Measurements from ENCODE around the gene PES1.
"Not testable (repeated sequence)": the region's sequence is repeated elsewhere in the genome, so short reads cannot be mapped to it uniquely, and the experiment has no call there.

PES1 gene

GRCh38 chr22:30551813-30552212, 39.9 kb downstream of the PES1 start:
- not testable (repeated sequence) for DNase-seq

GRCh38 chr22:30547188-30547587, 44.5 kb downstream of the PES1 start:
- no peak for DNase-seq

- DNase-seq, result no peak
Measured at GRCh38 chr22:30546616-30547015, 45.1 kb downstream of the PES1 start, which contains the start of gene SEC14L6. TSS of gene SEC14L6 (minus strand) at chr22:30546741. CDS start at chr22:30546682, 59 bp downstream.

GRCh38 chr22:30542811-30543188, 48.9 kb downstream of the PES1 start:
- DNase-seq, result no peak

- no peak for DNase-seq
Measured at GRCh38 chr22:30541961-30542810, 49.5 kb downstream of the PES1 start.

- not testable (repeated sequence) for DNase-seq
Measured at GRCh38 chr22:30541511-30541910, 50.2 kb downstream of the PES1 start.

GRCh38 chr22:30539368-30539767, 52.3 kb downstream of the PES1 start:
- no peak for DNase-seq

GRCh38 chr22:30538280-30538679, 53.4 kb downstream of the PES1 start:
- DNase-seq, result no peak

GRCh38 chr22:30537083-30537731, 54.5 kb downstream of the PES1 start:
- no peak for DNase-seq

GRCh38 chr22:30535182-30535581, 56.5 kb downstream of the PES1 start:
- DNase-seq, result no peak

- DNase-seq, result no peak
Measured at GRCh38 chr22:30531651-30532608, 59.8 kb downstream of the PES1 start.

GRCh38 chr22:30526656-30527055, 65.1 kb downstream of the PES1 start:
- no peak for DNase-seq

Data from activated effector memory CD4-positive, alpha-beta T cell treated with Interleukin-2 at 50 U/mL for 16 hours (primary cell).